ENCODE data around the gene TOMM34.
A peak's percentile ranks its signal among the peaks of the same experiment; 100 is the strongest.

Gene TOMM34

GRCh38 chr20:44960103-44960852 is at the start of gene TOMM34:
TOMM34 (minus strand) TSS chr20:44960397; CDS start chr20:44960333, 64 bp downstream.
- peak; percentile 98 for DNase-seq

GRCh38 chr20:45008521-45009049 is 48.4 kb upstream of the TOMM34 start:
- no peak for DNase-seq

GRCh38 chr20:44997668-44998067 is 37.5 kb upstream of the TOMM34 start:
- DNase-seq = no peak

GRCh38 chr20:44997171-44997570 is 37.0 kb upstream of the TOMM34 start:
- DNase-seq = no peak

GRCh38 chr20:44993343-44993742 is 33.1 kb upstream of the TOMM34 start:
- DNase-seq = no peak

GRCh38 chr20:44990957-44991356 is 30.8 kb upstream of the TOMM34 start:
- DNase-seq = no peak

GRCh38 chr20:44990425-44990824 is 30.2 kb upstream of the TOMM34 start:
- DNase-seq = peak; percentile 66

- DNase-seq = no peak
Measured at GRCh38 chr20:44988631-44989171, 28.5 kb upstream of the TOMM34 start.

- no peak for DNase-seq
Measured at GRCh38 chr20:44983093-44983674, 23.0 kb upstream of the TOMM34 start.

- DNase-seq = no peak
Measured at GRCh38 chr20:44981736-44982406, 21.7 kb upstream of the TOMM34 start.

- DNase-seq = no peak
Measured at GRCh38 chr20:44979090-44979621, 19.0 kb upstream of the TOMM34 start.

GRCh38 chr20:44976698-44977097 is 16.5 kb upstream of the TOMM34 start:
- no peak for DNase-seq

GRCh38 chr20:44973053-44973452 is 12.9 kb upstream of the TOMM34 start:
- no peak for DNase-seq

GRCh38 chr20:44970243-44970757 is 10.1 kb upstream of the TOMM34 start:
- no peak for DNase-seq

- no peak for DNase-seq
Measured at GRCh38 chr20:44969300-44969894, 9.2 kb upstream of the TOMM34 start.

- DNase-seq = no peak
Measured at GRCh38 chr20:44967207-44967807, 7.1 kb upstream of the TOMM34 start.

GRCh38 chr20:44966030-44966961 is 6.1 kb upstream of the TOMM34 start, which contains the start of gene STK4:
STK4 (plus strand) TSS chr20:44966512; CDS start chr20:44966569, 57 bp downstream.
- peak; percentile 98 for DNase-seq

- no peak for DNase-seq
Measured at GRCh38 chr20:44965651-44966029, 5.4 kb upstream of the TOMM34 start.

- no peak for DNase-seq
Measured at GRCh38 chr20:44963325-44964215, 3.4 kb upstream of the TOMM34 start.

GRCh38 chr20:44962483-44962882 is 2.3 kb upstream of the TOMM34 start:
- no peak for DNase-seq
